GM12878 (cell line): ENCODE results near the gene PTGS1.

Source experiments
- ASH2L ChIP-seq: fragments of 300-600, 200-600 bp; sonication (generic); IDR thresholded peaks from 2 replicates; pipeline ENCODE4 v1.6.1; 2017; ENCODE audit warnings: low read depth, mild to moderate bottlenecking, borderline replicate concordance
- CHD2 ChIP-seq: IDR thresholded peaks from 2 replicates; pipeline ENCODE4 v1.6.1; 2011; ENCODE audit warnings: low read depth, low read length, improper control_type of control experiment, borderline replicate concordance
- CTCF ChIP-seq, 3 experiments: IDR thresholded peaks in 2 of 3; conservative IDR thresholded peaks in 1 of 3; 2 replicates each; pipeline ENCODE4 v1.5.1; 2011; ENCODE audit warnings: low read depth in 3 of 3, low read length in 3 of 3, mild to moderate bottlenecking in 3 of 3, control low read depth in 2 of 3, moderate library complexity in 2 of 3, inconsistent platforms in 1 of 3, mixed read lengths in 1 of 3; ENCODE audit not compliant: control insufficient read depth in 2 of 3, insufficient read depth in 1 of 3; ENCODE audit errors: extremely low read depth in 1 of 3
- EZH2 ChIP-seq: IDR thresholded peaks from 2 replicates; pipeline ENCODE4 v1.6.1; 2012; ENCODE audit warnings: low read depth, mild to moderate bottlenecking, control low read depth, inconsistent platforms, low read length, borderline replicate concordance; ENCODE audit not compliant: control insufficient read depth
- POLR2AphosphoS5 ChIP-seq: IDR thresholded peaks from 2 replicates; pipeline ENCODE4 v1.6.1; 2011; ENCODE audit warnings: mild to moderate bottlenecking, low read length, inconsistent platforms
- PRDM15 ChIP-seq: fragments of 450-650 bp; formaldehyde crosslinking; IDR thresholded peaks from 2 replicates; pipeline ENCODE4 v1.4.0; 2020; ENCODE audit warnings: mild to moderate bottlenecking, moderate library complexity
- TARDBP ChIP-seq: IDR thresholded peaks from 2 replicates; pipeline ENCODE4 v1.6.1; 2016; ENCODE audit warnings: borderline replicate concordance
- TCF3 ChIP-seq: IDR thresholded peaks from 2 replicates; pipeline ENCODE4 v1.6.1; 2012; ENCODE audit warnings: low read depth, mild to moderate bottlenecking, low read length, borderline replicate concordance; ENCODE audit not compliant: insufficient read depth

- no peak for TF ChIP-seq CTCF (IDR thresholded peaks at IDR 0.05 in 2 of 3, conservative IDR thresholded peaks at IDR 0.05 in 1 of 3; ENCODE audit: control insufficient read depth in 2 of 3, extremely low read depth in 1 of 3, insufficient read depth in 1 of 3, low read depth in 3 of 3, low read length in 3 of 3)
- no peak for TF ChIP-seq PRDM15 (CRISPR knock-in tag)
- TF ChIP-seq CHD2, result no peak
- TF ChIP-seq POLR2AphosphoS5, result no peak
- TF ChIP-seq ASH2L, result no peak
- no peak for TF ChIP-seq TARDBP
- no peak for TF ChIP-seq EZH2
- no peak for TF ChIP-seq TCF3
Observed at GRCh38 chr9:122370303-122370702, 521 bp upstream of the PTGS1 start.
